Tibial artery (tissue), 4 donors: Measurements from ENCODE around the gene RBMX2.

Source experiments
- DNase-seq, 2 donors: peaks; one replicate each; pipeline ENCODE4 v3.0.0-alpha.2; 2019
- H3K27ac ChIP-seq, 2 donors: fragments of 200-600 bp; sonication (generic) in 1 of 2; 1 replicate in 1 of 2; 2 replicates in 1 of 2; pipeline ENCODE4 v1.5.1; 2018 to 2019; ENCODE audit warnings: mild to moderate bottlenecking in 1 of 2
- H3K27me3 ChIP-seq, 2 donors: fragments of 200-600 bp; sonication (generic) in 1 of 2; one replicate each; pipeline versions ENCODE4 v1.5.1 to v1.6.0; 2016 to 2019
- H3K36me3 ChIP-seq, 3 donors: fragments of 200-600 bp; sonication (generic) in 2 of 3; one replicate each; pipeline ENCODE4 v1.5.1; 2016 to 2019; ENCODE audit warnings: mild to moderate bottlenecking in 2 of 3
- H3K4me1 ChIP-seq, 4 donors: fragments of 200-600 bp; sonication (generic) in 2 of 4; 1 replicate in 3 of 4; 2 replicates in 1 of 4; pipeline ENCODE4 v1.5.1; 2016 to 2019
- H3K4me3 ChIP-seq, 2 donors: fragments of 200-600 bp; sonication (generic) in 1 of 2; 1 replicate in 1 of 2; 2 replicates in 1 of 2; pipeline ENCODE4 v1.5.1; 2018 to 2019; ENCODE audit warnings: mild to moderate bottlenecking in 2 of 2
- H3K9me3 ChIP-seq, 3 donors: fragments of 200-600 bp; sonication (generic) in 1 of 3; one replicate each; pipeline ENCODE4 v1.5.1; 2016 to 2019
- intact Hi-C: fragments of 100-400 bp; cut with DNase I; formaldehyde crosslinking; loops from one replicate; pipeline ENCODE4 v1.15.0; 2023; ENCODE audit warnings: low total_unique reads
- TF ChIP-seq, protein P1 (sequence below), 2 experiments: fragments of 200-600 bp in 1 of 2; fragments of 450-650 bp in 1 of 2; IDR thresholded peaks; one replicate each; pipeline ENCODE4 v1.5.1; 2017 to 2019; ENCODE audit warnings: antibody characterized with exemption in 2 of 2, mild to moderate bottlenecking in 1 of 2, moderate library complexity in 1 of 2

RBMX2 gene

GRCh38 chrX:130386408-130386808 is 15.4 kb upstream of the RBMX2 start:
- TF ChIP-seq, protein P1, sequence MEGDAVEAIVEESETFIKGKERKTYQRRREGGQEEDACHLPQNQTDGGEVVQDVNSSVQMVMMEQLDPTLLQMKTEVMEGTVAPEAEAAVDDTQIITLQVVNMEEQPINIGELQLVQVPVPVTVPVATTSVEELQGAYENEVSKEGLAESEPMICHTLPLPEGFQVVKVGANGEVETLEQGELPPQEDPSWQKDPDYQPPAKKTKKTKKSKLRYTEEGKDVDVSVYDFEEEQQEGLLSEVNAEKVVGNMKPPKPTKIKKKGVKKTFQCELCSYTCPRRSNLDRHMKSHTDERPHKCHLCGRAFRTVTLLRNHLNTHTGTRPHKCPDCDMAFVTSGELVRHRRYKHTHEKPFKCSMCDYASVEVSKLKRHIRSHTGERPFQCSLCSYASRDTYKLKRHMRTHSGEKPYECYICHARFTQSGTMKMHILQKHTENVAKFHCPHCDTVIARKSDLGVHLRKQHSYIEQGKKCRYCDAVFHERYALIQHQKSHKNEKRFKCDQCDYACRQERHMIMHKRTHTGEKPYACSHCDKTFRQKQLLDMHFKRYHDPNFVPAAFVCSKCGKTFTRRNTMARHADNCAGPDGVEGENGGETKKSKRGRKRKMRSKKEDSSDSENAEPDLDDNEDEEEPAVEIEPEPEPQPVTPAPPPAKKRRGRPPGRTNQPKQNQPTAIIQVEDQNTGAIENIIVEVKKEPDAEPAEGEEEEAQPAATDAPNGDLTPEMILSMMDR (IDR thresholded peaks at IDR 0.05): no peak
- H3K27ac ChIP-seq: no peak overlapping the region

DNA sequence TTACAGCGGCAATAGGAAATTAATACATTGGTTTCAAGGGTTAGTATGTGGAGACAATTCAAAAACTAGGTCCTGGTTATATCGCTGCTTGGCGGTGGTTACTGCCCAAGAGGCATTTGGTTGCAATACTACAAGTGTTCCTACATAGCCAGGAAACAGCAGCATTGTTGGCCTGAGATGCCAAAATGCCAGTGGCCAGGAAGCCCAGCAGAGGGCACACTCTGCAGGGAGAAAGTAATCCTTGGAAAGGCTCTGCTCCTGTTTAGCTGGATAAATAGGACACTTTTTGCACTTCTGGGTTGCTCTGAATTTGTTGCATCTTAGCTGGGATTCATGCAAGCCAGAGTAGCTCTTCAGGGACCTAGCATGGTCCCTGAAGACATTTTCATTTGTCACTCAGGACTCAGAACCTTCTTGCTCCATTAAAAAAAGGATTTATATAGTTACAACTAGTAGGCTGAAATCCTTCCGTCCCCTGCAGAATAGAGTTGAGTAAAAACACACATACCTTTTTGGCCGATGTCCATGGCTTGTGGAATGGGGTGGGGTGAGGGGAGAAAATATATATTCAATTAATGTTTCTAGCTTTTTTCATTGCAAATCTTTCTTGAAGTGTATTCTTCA is 8.2 kb upstream of the RBMX2 start:
- intact Hi-C loops: no loop called here
- Histone ChIP-seq H3K27ac (no peak overlapping the region), H3K4me1 (no peaks in the 10 kb centered on the region), H3K36me3 (no peaks in the 10 kb centered on the region), H3K27me3 (no peaks in the 10 kb centered on the region), H3K4me3 (no peak overlapping the region), H3K9me3 (no peaks in the 10 kb centered on the region)
- TF ChIP-seq, protein P1 (IDR thresholded peaks at IDR 0.05): peak; percentile 41 to 53
- peak in 1 of 2 donors; percentile 21 for DNase-seq

More at GRCh38 chrX:130386408-130386808, 15.4 kb upstream of the RBMX2 start:
- H3K27me3 ChIP-seq: no peaks in the 10 kb centered on the region
- H3K4me1 ChIP-seq: no peaks in the 10 kb centered on the region
- no peaks in the 10 kb centered on the region for H3K36me3 ChIP-seq
- intact Hi-C loops: no loop called here
- no peaks in the 10 kb centered on the region for H3K9me3 ChIP-seq
- DNase-seq: no peak
- H3K4me3 ChIP-seq: no peak overlapping the region

GRCh38 chrX:130395341-130395740 is 6.4 kb upstream of the RBMX2 start:
- H3K4me1 ChIP-seq: no peaks in the 10 kb centered on the region
- no peaks in the 10 kb centered on the region for H3K36me3 ChIP-seq
- no peaks in the 10 kb centered on the region for H3K27me3 ChIP-seq
- TF ChIP-seq, protein P1 (IDR thresholded peaks at IDR 0.05): no peak
- no peak for DNase-seq
- no peak overlapping the region for H3K4me3 ChIP-seq
- intact Hi-C loops: no loop called here
- no peak overlapping the region for H3K27ac ChIP-seq
- no peaks in the 10 kb centered on the region for H3K9me3 ChIP-seq

DNA sequence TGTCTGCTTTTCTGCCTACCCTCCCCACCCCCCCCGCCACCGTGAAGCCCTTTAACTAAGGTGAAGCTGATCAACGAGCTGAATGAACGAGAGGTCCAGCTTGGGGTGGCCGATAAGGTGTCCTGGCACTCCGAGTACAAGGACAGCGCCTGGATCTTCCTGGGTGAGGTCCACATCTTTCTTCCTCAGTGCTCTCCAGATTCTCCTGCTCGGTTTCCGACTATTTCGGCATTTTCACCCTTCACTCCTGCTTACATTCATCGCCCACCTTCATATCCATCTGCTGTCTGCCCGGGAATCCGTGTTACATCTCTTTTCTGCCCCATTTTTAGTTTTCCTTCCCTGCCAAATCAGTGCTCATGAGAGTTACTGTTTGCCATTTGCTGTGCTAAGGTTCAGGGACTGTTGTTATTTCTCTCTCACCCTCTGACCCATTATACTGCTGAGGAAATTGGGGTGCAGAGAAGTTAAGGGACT is 459 bp downstream of the RBMX2 start:
- no peaks in the 10 kb centered on the region for H3K27me3 ChIP-seq
- TF ChIP-seq, protein P1 (IDR thresholded peaks at IDR 0.05): no peak
- intact Hi-C loops: loop anchor here (5.0 kb wide), 1 partner anchor 505 kb away; no protein-coding TSS in a partner anchor
- no peak for DNase-seq
- no peaks in the 10 kb centered on the region for H3K9me3 ChIP-seq
- peaks cover 0 to 16% (median 0%) of the 10 kb centered on the region in 4 donors for H3K4me1 ChIP-seq
- peaks cover 0 to 18% (median 4%) of the 10 kb centered on the region in 3 donors for H3K36me3 ChIP-seq
- peak overlapping the region; percentile 66 for H3K4me3 ChIP-seq
- H3K27ac ChIP-seq: peak overlapping the region; percentile 71 to 83

DNA sequence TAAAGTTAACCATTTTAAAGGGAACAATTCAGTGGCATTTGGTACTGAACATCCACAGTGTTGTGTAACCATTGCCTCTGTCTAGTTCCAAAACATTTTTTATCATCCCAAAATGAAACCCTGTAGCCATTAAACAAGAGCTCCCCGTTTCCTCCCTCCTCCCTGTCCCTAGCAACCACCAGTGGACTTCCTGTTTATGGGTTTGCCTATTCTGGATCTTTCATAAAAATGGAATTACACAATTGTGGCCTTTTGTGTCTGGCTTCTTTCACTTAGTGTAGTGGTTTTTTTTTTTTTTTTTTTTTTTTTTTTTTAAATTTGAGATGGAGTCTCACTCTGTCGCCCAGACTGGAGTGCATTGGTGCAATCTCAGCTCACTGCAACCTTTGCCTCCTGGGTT is 11.6 kb downstream of the RBMX2 start:
- TF ChIP-seq, protein P1 (IDR thresholded peaks at IDR 0.05): no peak
- H3K4me3 ChIP-seq: no peak overlapping the region
- no peaks in the 10 kb centered on the region for H3K9me3 ChIP-seq
- peak in 1 of 2 donors; percentile 20 for DNase-seq
- peaks cover 0 to 37% (median 27%) of the 10 kb centered on the region in 3 donors for H3K36me3 ChIP-seq
- no peak overlapping the region for H3K27ac ChIP-seq
- intact Hi-C loops: no loop called here
- H3K4me1 ChIP-seq: no peaks in the 10 kb centered on the region
- no peaks in the 10 kb centered on the region for H3K27me3 ChIP-seq
